HT-29 (cell line): ENCODE results near the gene VAPA. TPM values are rescaled to one million over a fixed set of nuclear protein-coding genes. Genes with fewer than 3 reads are reported as not detected.
A peak's percentile ranks its signal among the peaks of the same experiment; 100 is the strongest.

Source experiments
- DNase-seq: peaks from one replicate; pipeline ENCODE4 v3.0.0-alpha.2; 2015; ENCODE audit warnings: low spot score
- total RNA-seq: library from RNA; depleted of rRNA; stranded (reverse); fragments of >200 nt; shearing (Covaris generic); gene quantifications from 2 replicates; pipeline ENCODE4 v1.2.3, GENCODE V29; 2014

The VAPA gene
- total RNA-seq, 1 experiment from 2014 or later, result 320 TPM

DNA sequence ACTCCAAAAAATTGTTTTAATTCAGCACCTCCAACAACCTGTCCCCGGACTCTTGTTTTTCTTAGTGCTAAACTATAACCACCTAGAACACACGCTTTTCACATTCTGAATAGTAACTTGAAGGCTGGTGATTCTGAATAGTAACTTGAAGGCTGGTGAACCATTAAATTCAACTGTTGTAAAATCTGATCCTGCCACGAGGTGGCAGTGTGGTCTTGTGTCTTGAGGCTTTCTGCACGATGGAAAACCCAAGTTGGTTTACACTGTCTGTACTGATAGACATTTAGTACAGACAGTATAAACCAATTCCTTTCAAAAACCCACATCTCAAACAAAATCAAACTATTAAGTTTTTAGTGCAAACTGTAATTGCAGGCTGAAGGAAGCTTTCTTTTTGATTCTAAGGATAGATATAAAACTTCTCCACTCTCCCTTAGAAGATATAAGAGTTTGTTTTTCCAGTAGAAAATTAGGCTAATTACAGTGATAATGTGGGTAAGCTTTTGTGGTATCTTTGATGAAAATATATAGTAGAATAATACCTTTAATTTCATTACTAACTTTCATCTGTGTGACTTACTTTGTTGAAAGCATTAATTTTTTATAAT, 57.6 kb downstream of the VAPA start:
- peak; percentile 97 for DNase-seq

DNA sequence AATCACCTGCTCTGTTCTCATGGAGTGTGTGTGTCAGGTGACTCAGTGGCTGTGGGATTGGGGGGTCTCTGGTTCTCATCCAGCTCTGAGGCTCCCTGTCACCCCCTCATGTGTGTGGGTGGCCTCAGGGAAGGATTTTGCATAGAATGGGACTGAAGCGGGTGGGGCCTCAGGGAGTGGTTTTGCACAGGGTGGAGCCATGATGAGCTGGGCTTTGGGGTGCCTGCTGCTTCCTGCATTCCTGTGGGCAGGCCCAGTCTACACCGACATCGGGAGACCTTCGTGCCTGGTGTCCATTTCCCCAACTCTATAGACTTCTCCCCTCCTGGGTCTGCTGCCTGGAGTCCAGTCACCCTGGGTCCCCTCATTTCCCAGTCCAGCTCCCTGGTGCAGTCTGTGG, 59.7 kb downstream of the VAPA start:
- no peak for DNase-seq

DNA sequence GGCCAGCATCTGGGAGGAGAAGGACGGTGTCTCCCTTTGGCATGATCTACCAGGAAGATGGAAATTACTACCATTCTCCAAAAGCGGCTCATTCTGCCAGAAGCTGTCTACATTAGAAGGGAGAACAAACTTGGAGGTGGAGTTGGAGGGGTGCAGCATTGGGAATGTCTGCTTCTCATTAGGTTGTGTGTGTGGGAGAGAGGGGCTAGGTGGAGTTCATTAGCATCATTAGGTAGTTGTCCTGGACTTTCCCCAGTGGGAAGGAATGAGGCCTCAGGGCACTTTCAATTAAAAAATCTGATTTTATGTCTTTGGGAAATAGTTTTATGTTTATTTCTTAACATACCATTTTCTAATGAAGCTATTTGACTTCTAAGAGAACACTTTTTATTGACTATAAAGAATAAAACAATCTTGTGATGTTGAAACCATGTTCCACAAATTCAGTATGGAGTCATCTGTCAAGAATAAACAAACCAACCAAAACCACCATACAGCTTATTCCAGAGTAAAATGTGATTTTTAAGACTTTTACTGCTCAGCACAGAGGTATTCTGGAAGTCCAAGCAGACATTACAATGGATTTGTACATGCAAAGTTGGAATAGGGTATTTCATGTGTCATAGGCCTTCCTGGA, 60.6 kb downstream of the VAPA start:
- DNase-seq, result no peak

DNA sequence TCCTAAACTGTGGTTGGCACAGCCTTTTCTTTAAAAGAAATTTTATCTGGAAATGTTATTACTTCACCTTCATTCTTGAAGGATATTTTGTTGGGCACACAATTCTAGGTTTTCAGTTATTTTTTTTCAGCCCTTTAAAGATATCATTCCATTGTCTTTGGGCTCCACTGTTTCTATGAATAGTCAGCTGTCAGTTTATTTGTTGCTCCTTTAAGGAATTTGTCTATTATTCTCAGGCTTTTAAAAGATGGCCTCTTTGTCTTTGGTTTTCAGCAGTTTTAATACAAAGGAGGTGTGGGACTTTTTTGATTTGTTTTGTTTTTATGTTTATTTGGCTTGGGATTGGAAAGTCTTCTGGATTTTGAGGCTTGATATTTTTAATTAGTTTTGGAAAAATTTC, 61.8 kb downstream of the VAPA start:
- DNase-seq, result no peak

DNA sequence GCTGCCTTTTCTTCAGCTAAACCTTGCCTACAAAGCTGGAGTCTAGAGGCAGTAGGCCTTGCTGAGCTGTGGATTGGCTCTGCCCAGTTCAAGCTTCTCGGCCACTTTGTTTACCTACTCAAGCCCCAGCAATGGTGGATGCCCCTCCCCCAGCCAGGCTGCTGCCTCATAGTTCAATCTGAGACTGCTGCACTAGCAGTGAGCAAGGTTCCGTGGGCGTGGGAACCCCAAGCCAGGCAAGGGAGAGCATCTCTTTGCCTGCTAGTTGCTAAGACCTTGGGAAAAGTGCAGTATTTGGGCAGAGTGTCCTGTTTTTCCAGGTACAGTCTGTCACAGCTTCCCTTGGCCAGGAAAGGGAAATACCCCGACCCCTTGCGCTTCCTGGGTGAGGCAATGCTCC, 68.9 kb downstream of the VAPA start:
- DNase-seq, result no peak

DNA sequence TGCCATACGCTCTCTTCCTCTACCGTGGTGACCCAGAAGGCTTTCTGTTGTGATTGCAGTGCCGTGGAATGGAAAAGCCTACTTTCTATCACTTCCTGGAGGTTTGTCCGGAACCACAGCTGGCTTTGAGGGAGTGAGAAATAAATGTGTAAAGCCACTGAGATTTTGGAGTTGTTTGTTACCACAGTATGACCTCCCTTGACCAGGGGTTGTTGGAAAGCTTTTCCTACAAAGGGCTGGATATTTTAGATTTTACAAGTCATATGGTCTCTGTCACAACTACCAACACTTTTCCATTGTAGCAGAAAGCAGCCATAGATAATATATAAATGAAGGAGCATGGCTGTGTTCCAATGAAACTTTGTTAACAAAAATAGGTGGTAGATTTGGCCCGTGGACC, 70.3 kb downstream of the VAPA start:
- no peak for DNase-seq

DNA sequence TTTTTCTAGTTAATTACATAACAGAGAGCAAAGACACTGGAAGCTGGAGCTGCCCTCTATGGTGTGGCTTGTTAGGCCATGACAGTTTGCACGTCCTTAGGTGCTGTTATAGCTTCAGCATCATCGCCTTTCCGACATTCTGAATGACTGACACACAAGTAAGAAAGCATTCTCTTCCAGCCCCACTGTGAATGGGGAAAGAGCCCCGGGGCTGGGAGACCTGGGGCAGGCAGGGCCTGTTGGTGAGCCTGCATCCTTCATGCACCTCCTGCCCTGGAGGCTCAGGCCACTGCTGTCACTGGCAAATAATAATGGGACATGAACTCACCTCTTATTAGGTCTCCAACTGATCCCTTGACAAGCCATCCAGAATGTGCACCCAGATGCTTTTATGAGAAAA, 71.8 kb downstream of the VAPA start:
- DNase-seq, result no peak

DNA sequence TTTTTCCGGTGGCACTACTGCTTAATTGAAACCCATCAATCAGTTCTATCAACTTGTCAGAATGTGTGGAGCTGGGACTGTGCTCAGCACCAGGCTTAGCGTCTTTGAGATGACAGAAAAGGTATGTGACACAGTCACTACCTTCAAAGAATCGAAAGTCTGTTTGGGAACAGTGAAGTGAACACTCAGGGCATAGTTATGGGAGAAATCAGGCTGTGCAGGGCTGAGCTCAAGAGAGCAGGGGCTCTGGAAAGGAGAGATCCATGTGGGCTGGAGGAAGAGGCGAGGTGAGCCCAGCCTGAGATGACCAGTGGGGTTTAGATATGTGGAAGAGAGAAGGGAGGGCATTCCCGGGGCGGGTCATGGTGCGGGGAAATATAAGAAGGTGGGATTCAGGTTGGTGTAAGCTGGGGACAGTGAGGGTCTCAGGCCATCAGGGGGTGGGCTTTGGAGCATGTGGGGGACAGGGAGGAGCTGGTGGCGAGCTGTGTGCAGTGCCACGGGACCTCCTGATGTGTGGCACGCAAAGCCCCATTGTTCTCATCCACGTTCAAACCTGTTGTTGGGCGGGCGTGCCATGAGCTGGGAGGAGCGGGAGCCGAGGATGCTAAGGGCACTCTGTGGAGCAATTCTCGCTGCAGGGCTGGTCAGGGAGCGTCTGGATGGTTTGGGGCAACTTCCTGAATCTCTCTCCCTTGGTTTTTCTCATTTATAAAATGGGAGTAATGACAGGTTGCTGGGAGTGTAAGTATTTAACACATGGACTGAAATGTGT, 72.5 kb downstream of the VAPA start:
- DNase-seq, result no peak

DNA sequence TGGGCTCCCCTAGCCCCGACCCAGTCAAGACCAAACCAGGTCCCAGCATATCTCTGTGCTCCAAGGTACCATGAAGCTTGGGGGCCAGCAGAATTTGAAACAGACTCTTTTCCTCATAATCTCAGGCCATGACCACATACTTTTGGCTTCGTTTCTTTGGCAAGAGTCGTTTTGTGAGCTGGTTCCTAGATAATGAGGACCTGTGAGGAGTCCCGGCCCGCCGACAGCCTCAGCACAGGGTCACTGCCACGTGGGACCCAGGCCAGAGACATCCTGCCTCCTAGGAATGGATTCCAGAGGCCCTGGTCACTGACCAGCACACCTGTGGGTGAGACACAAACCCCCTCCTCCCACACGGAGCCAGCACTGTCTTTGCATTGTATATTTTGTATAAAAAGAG, 73.5 kb downstream of the VAPA start:
- no peak for DNase-seq

DNA sequence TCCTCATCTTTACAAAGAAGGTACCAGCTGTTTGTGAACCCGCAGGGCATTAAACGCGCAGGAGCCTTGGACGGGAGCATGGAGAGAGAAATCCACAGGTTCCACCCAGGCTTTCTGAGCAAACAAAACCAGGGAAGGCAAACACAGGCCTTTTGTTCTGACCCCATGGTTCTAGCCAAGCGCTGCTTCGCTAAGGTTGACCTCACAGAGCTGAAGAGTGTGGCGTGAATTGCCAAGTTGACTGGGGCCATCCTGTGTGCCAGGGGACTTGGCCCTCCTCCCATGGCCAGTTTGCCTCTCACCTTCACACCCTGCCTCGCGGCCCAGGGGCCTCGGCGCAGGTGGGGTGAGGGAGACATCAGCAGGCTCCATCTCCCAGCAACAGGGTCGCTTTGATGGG, 74.1 kb downstream of the VAPA start:
- peak; percentile 61 for DNase-seq

DNA sequence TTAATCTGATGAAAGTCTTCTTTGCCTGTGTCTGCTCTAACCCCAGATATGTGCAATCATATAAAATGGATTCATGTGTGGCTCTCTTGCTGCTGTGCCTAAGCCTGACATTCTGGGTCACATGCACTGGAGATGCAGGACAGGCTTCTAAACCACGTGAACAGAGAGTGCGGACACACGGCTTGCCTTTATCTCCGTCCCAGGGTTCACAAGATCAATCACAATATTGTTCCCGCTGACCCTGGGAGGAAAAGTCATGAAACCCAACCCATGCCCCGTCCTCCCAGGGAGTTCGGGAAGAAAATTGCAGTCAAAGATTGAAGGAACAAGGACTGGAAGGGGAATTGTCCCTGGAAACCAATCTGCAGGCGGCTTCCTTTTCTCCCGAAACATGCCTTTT, 74.8 kb downstream of the VAPA start:
- no peak for DNase-seq

DNA sequence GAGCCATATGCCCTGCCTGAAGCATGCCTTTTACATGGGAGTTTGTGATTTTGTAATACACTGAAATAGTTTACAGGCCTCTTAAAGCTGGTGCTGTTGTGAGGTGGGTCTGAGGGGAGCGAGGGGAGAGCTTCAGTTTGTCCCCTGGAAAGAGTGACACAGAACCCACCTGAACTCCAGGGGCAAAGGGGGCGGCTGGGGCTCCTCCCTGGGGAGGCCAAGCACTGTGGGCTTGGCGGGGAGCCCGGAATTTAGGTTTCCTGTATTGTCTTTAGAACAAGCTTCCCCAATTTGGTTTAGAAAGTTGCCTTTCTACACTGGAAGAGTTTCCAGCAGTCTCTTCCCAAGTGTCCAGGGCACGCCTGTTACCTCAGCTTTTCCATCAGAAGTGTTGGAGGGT, 75.7 kb downstream of the VAPA start:
- no peak for DNase-seq

DNA sequence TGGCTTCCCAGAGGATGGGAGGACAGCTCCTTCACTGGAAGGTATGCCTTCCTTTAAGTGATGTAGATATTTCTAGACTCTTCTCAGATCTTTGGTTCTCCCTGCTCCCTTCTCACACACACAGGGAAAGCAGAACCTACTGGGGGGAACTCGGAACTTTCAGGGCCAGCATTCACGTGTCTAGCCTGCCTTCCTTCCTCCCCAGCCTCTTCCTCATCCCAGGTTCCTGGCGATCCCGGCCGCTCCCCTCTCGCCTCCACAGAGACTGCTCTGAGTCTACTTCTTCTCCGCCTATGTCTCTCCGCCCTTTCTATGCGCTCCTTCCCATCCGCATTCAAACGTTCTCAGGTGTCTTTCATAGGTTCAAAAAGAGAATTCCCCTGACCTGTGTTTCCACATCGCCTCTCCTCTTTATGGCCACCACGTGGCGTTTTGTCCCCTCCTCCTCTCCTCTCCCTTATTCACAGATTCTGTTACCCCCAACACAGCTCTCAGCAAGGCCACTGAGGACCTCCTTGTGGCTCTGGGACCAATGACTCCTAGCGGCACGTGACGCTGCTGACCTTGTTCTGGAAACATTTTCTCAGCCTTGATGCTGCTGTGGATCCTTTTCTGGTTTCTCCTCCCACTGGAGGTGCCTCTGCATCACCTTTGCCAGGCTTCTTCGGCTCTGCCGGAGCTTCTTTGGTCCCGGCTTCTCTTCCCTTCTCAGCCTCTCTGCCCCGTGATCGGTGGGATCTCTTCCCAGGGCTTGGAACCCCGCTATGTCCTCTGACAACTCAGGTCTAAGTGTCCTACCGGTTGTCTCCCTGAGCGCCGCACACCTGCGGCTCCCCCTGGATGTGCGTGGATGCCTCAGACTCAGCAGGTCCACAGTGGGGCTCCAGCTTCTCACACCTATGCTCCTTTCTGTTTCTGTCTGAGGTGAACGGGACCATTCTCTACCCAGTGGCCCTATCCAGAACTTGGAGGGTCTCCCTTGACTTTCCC, 77.5 kb downstream of the VAPA start:
- no peak for DNase-seq

DNA sequence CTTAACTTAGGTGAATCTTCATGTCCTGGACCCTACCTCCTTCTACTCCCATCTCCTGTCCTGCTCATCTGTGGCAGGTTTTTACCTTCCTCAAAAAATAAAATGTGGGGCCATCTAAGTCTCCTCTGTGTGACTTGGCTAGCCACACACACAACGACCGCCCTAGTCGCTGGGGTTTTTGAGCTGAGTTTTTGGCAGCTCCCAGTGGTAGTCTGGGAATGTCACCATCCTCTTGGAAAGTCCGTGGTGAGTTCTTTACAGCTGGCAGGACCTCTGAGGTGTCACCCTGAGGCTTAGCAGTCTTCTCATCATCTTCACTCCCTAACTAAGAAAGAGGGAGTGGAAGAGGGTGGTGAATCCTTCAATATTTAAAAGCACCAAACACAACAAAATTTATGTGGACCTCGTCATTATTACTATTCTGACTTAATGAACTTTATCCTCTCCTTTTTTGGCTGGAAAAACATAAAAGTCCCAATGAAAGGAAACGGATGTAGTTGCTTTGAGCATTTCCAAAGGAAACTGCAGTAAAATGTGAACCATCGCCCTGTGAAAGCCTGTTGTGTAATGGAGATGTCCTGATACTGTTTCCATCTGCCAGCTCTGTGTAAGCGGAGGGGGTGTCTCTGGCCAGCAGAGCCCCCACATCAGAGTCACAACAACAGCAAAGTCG, 78.6 kb downstream of the VAPA start:
- DNase-seq, result no peak

DNA sequence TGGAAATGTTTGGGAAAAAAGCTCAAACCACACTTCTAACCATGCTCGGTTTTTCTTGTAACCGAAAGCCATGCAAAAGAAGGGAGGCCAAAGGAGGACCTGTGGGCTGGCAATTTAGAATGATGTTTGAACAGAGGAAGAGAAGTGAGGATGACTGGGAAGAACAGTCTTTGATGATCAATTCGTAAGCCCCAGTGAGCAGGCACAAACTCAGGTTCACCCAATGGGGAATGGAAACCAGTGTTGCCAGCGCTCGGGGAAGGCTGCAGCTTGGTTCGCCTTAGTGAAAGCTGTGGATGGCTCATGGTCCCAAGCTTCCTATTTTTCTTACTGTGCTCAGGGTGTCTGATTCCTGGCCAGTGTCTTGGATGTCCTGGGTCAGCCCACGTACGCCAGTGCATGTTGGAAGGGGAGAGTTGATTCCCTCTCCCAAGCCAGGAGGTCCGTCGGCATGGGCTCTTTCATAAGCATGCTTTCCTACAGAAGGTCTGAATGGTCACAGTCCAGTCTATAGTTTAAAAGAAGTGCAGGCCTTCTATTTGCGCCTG, 79.2 kb downstream of the VAPA start:
- no peak for DNase-seq

DNA sequence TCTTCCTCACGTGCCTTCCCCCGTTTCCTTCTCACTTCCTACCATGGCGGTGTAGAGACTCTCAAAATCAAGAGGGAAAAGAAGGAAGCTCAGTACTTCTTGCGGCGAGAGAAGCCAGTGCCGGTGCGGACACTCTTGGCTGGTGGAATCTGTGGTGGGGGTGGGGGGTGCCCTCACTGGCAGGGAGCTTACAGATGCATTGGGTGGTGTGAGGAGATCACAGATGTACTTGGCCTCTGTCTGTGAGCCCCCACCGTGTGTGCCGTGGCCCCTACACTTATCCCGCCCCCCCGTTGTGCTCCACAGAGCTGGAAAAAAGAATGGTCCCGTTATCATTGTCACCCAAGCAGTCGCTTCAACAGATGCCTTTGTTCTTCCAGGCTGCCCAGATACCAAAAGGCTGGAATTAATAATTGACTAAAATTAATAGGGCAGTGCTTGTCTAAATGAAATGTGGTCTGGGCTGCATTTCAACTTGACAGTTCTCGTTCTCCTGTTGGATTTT, 79.8 kb downstream of the VAPA start:
- DNase-seq, result peak; percentile 49

DNA sequence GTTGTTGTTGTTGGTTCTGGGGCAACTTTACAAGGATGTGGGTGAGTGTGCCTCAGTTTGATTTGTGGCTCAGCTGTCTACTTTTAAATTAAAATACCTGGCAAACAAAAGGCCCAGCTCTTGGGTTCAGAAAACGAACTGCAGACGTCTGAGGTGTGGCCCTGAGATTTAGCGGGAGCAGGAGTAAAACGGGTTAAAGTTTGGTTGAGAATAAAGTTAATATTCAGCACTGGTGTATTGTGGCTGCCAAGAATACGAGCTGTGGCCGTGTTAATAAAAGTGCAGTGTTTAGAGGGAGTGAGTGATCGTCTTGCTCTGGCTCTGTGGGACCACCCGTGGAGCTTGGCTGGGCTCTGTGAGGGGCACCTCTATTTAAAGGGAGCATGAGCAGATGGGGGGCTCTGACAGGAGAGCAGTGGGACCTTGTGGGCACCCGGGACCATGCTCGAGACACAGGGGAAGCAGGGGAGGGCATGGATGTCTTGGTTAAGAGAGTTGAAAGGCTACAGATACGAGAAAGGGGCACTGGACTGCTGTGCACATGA, 80.3 kb downstream of the VAPA start:
- DNase-seq, result no peak

DNA sequence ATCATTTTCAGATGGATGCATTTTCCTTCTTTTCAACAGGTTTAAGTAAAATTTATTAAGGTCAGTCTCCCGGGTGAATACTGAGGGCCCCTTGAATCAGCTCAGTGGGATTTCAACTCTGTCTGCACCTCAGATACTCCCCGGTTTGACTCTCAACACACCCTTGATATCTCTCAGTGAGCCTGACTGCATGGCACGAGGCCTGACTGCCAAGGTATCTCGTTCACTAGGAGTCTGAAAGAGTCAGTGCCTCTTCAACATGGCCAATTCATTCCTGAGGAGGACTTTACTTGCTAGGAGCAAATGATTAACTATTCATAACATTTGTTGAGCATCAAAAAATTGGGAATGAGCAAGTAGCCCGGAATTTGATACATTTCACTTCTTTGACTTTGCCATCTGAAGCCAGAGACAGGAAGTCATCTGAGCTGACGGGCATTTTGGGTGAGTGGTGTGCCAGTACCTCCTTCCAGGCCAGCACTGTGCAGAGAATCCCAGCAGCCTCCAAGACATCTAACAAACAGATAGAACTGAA, 81.0 kb downstream of the VAPA start:
- DNase-seq, result no peak

DNA sequence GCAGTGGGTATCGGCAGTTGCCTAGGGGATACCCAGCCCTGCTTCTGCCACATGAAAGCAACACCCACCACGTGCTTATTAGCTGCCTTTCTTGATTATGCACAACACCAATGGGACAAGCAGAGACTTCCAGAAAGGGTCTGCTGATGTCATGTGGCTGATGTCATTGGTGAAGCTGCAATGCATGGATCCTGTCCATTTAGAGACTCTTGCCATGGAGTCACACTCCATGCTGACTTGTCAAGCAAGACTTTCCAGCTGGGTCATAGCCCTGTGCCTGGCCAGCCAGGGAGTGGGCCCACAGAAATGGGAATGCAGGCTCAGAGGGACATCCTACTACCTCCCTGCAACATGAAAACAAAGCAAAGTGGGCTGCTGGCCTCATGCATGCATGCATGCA, 81.8 kb downstream of the VAPA start:
- DNase-seq, result no peak

DNA sequence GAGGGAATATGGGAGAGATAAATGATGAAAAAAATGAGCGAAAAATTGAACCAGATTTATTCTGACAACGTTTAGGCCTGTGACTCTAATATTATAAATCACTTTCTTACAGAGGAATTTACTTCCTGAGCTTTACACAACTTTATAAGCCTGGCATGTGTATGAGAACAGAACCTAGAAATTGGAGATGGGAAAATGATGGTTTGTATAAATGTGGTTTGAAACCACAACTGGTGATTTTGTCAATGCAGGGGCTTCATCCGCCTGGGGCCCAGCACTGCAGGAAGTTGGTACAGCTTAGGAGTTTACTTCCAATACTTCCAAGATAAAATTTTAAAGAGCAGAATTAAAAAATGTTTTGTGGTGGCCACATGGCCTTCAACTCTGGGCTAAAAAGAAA, 82.3 kb downstream of the VAPA start:
- no peak for DNase-seq
